NCI-H345 treated with DMSO at 0.1 percent for 48 hours (cell line): ENCODE results near the gene ZYX.

Experiments
- DNase-seq: peaks from one replicate; lab custom pipeline; 2025; ENCODE audit not compliant: unreplicated experiment; lab: John Stamatoyannopoulos, UW

The ZYX gene, protein sequence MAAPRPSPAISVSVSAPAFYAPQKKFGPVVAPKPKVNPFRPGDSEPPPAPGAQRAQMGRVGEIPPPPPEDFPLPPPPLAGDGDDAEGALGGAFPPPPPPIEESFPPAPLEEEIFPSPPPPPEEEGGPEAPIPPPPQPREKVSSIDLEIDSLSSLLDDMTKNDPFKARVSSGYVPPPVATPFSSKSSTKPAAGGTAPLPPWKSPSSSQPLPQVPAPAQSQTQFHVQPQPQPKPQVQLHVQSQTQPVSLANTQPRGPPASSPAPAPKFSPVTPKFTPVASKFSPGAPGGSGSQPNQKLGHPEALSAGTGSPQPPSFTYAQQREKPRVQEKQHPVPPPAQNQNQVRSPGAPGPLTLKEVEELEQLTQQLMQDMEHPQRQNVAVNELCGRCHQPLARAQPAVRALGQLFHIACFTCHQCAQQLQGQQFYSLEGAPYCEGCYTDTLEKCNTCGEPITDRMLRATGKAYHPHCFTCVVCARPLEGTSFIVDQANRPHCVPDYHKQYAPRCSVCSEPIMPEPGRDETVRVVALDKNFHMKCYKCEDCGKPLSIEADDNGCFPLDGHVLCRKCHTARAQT

DNA sequence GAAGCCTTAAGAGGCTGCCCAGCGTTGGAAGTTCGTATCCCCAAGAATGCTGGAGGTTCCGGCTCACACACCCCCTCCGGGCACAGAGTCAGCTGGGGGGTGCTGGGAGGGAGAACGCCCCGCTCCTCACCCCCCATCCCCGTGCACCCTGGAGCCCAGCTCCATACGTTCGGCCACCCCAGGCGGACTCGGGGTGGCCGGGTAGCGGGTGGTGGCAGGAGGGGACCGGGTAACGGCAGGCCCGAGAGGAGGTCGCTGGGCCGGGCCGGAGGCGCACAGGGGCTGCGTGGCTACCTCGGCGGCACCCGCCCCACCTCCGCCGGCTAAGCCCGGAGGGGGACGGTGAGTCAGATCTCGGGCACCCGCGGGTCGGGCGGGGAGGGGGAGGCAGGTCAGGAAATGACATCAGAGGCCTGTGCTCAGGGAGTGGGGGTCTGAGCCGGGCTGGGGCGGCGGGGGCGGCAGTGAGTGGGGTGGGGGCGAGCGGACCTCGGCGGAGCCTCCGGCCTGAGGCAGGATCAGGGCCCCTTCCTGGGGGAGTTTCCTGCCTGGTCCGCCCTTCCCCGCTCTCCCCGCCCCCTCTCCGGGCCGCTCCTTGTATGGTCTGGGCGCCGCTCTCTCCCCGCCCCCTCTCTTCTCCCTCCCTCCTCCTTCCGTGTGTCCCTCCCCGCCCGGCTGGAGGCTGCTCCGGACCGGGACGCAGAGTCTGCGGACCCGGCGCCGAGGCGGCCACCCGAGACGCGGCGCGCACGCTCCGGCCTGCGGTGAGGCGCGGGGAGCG, at the start of gene ZYX:
ZYX (plus strand) TSS at position 700 of the 781 bp plus-strand sequence. CDS start 227 bp downstream, outside the sequence.
- peak; percentile 48 for DNase-seq

DNA sequence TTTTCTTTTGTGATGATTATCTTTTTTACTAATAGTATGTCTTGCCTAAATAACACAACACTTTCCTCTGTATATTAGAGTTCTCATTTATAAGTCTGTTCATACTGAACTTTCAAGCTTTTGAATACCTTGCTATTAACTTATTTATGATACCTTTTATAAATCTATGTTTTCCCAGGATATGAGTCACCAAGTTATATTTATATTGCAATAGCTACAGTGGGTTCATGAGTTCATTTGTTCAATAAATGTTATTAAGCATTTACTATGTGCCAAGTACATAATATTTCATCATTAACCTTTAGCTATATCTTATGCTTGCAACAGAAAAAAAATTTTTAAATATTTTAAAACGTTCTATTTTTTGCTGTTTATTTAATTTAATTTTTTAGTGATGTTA, 46.9 kb upstream of the ZYX start:
- DNase-seq: no peak

DNA sequence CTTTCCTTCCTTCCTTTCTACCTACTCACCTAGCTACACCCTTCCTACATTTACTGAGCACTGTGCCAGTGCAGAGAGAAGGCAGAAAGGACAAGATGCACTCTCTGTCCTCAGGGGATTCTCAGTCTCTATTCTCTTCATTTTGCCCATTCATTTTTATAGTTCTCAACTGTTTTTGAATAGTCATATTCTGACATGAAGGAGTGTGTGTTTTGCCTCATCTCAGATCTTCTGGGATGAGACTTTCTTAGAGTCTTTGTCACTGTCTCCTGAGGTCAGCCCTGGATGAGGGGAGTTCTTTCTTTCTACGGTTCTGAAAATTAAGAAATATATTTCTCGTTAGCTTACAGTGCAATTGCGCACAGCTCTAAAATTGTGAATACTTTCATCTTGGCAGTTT, 43.9 kb upstream of the ZYX start:
- DNase-seq: no peak

DNA sequence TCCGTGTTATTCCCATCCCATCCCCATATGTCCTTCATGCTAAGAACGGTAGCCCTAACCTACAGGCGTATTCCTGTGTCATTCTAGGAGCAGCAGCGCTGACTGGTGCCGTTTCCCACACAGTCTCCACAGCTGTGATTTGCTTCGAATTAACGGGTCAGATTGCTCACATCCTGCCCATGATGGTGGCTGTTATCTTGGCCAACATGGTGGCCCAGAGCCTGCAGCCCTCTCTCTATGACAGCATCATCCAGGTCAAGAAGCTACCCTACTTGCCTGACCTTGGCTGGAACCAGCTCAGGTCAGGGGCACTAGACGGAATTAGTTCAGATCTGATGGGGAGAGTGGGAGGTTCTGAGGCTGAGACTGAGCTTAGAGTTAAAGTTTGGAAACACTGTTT, 39.3 kb upstream of the ZYX start:
- no peak for DNase-seq

DNA sequence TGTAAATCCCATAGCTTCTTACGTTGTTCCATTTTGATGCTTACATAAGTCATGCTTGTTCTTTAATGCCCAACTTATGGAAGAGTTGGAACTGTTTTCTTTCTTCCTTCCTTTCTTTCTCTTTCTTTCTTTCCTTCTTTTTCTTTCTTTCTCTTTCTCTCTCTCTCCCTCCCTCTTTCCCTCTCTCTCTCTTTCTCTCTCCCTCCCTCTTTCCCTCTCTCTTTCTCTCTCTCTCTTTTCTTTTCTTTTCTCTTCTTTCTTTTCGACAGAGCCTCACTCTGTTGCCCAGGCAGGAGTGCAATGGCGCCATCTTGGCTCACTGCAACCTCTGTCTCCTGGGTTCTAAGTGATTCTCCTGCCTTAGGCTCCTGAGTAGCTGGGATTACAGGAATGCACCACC, 37.5 kb upstream of the ZYX start:
- DNase-seq: no peak

DNA sequence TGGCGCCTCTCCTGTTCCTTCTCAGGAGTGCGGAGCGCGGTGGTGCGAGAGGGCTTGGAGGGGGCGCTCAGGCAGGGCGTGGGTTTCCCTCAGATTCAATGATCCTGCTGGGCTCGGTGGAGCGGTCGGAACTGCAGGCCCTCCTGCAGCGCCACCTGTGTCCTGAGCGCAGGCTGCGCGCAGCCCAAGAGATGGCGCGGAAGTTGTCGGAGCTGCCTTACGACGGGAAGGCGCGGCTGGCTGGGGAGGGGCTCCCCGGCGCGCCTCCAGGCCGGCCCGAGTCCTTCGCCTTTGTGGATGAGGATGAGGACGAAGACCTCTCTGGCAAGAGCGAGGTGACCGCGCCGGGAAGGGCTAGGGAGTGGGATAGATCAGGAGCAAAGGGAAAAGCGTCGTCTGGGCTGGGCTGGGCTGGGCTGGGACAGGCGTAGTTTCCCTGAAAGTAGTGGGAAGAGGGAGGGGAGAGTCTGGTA, 35.7 kb upstream of the ZYX start:
- DNase-seq: no peak

DNA sequence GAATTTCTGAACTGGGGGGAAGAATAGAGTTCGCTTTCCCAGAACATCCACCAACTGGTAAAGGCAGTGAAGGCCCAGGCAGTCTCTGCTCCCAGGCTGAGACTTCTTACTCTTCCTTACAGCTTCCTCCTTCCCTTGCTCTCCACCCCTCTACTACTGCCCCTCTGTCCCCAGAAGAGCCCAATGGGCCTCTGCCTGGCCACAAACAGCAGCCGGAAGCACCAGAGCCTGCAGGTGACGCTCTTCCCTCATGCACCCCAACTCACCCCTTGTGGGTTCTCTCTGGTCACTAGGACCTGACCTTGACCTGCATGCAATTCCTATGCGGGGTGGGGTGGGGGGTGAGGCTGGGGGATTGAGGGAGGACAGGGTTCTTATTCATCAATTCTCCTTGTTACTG, 35.1 kb upstream of the ZYX start:
- DNase-seq: no peak

DNA sequence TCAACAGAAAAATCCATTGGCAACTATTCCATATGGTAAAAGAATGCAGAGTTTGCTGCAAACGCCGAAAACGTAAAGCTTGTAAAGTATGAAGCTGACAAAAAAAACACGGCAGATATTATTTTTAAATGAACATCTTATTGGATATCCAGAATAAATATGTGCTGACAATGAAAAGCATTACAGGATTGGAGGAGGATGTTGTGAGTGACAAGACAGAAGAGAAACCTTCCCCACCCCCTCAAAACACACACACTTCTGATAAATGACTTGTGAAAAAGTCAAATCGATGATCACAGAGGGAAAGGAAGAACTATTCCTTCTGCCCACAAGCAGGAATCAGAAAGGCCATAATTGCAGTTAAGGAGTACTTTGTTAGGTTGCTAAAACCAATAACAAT, 33.2 kb upstream of the ZYX start:
- DNase-seq: no peak

DNA sequence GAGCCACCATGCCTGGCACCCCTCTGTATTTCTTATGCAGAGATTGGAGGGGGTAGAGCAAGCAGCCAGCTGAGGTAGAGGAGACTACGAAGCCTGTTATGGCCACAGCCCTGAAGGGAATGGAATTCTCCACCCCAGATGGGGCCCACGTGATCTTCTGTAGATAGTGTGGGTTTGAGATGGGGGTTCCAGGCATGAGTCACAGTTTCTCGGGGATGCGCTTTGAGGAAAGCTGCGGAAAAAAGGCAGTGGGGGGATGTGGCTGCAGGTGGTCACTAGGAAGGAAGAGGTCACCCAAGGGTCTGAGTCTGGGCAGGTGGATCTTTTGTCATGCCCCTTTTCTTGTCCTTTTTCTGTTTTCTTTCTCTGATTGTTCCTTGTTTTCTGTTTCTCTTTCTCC, 30.1 kb upstream of the ZYX start:
- no peak for DNase-seq

DNA sequence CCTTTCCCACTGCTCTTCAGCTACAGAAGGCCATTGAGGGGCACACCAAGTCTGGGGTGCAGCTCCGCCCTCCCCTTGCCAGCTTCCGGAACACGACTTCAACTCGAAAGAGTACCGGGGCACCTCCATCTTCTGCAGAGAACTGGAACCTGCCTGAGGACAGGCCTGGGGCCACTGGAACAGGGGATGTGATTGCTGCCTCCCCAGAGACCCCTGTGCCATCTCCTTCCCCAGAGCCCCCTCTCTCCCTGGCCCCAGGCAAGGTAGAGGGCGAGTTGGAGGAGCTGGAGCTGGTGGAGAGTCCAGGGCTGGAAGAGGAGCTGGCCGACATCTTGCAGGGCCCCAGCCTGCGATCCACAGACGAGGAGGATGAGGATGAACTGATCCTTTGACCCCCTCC, 29.6 kb upstream of the ZYX start:
- no peak for DNase-seq

DNA sequence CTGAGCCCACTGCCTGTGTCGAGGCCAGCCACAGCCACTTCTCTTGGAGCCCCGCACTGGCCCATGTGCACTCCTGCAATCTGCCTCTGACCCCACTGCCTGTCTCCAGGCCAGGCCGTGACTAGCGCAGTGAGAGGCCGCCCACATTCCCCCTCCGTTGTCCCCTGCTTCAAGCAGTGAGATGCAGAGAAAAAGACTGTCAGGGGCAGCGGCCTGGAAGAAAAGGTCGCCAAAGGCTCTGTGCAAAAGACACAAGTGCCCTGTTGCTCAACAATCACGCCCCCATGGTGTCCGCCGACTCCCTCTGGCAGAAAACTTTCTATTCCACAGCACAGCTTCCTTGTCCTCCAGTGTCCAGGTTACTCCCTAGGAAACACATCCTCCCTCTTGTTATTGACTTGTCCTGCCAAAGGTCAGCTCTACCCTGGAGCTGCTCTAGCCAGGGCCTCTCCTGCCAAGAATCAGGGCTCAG, 28.6 kb upstream of the ZYX start:
- DNase-seq: no peak

DNA sequence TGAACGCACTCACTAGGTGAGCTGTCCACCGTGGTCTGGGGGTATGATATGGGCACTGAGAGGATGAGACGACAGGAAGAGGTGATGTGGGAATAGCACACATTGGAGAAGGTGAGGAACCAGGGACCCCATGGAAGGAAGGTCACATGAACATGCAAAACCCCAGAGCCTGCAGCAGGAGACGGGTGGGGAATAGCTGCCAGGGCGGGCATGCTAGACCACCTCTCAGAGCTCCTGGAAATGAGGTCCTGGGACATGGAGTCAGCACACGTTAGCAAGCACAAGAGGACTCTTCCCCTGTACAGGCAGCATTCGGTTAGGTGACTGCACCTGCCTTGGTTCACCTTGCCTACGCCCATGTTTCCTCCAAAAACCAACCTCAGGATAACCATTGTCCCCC, 26.8 kb upstream of the ZYX start:
- no peak for DNase-seq

DNA sequence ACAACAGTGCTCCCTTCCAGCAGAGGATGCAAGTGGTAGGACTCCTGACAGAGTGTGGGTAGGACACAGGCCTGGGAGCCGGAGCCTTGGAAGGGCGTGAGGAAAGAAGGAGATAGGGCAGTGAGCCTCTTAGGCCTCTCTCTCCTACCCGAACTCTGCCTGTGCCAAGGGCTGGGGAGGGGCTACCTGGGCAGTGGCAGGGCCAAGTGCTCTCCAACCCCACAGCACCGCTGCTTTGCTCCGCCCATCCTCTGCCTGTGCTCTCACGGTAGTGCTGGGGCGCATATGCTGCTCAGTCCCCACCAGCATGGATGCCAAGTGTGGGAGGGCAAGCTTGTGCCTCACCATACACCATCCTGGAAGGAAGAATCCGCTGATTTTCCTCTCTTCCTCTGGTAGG, 26.2 kb upstream of the ZYX start:
- no peak for DNase-seq

DNA sequence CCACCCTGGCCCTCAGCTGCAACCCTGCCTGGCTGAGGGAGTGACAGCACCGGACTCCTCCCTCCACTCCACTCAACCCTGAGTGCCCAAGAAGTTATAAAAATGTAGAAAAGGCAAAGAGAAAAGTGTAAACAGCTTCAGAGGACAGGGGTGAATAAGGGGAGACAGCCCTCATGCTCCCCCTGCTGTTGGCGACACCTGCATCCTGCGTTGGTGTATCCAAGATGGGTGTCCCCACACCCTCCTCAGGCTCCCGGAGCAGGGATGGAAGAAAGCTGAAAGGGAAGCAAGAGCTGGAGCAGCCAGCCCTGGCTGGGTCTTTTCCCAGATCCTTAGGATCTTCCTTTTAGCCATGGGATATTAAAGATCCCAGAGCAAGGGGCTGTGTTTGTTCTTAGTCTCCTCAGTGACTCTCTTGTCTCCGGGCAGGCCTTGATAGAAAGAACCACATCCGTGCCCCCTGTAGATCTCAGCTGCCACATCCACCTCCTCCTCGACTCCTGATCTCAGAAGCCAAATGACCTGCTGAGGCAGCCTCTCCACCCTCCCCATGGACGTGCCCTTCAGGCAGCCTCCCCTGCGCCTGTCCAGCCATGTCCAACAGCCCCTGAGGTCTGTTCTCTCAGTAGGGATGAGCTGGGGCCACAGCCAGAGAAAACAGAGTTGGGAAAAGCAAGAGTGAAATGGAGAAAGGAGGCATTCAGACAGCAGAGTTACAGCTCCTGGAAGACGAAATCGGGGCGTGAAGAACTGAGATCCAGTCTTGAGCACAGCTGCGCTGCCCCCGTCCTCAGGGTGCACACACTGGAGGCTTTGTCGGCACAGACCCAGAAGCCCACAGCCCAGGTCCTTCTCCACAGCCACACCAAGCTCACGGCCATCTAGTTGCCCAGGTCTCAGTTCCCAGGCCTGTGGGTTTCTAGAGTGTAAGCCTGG, 25.4 kb upstream of the ZYX start:
- DNase-seq: no peak

DNA sequence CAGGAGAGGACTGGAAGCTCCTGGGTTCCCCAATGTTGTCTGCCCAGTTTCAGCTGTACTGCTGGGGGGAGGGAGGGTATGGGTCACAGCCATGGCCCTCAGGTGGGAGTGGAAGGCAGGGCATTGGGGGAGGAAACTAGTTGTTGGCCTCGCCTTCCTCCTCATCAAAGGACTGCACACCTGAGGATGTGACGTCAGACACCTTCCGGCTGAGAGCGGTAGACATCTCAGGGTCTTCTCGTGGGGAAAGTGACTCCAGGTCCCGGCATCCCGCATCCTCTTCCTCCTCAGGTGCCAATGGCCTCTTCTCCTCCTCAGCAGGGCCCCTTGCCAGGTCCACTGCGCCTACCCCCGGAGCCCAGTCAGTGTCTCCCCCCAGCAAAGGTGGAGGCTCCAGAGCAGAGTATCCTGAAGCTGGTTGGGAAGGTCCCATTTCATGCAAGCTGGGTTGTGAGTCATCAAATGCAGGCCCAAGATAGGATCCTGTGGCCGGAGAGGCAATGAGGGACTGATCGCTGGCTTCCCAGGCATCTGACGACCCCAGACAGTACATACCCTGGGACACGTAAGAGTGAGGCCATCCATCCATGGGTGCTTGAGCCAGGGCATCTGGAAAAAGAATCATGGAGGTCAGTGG, 24.6 kb upstream of the ZYX start:
- DNase-seq: no peak

DNA sequence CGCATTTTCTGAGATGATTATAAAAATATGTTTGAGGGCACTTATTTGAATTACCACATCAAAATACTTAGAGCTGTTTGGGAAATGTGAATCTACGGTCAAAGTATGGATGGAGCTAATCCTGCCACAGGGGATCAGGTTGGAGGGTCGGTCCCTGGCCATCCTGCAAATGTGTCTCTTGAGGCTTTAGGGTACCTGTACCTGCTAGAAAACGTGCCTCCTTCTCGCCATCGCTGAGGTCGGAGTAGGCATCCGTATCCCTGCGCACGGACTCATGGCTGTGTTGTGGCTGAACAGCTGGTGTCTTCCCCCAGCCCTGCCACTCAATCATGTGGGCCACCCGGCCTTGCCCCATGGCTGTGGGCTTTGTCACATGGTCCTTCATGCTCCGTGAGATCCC, 22.5 kb upstream of the ZYX start:
- no peak for DNase-seq

DNA sequence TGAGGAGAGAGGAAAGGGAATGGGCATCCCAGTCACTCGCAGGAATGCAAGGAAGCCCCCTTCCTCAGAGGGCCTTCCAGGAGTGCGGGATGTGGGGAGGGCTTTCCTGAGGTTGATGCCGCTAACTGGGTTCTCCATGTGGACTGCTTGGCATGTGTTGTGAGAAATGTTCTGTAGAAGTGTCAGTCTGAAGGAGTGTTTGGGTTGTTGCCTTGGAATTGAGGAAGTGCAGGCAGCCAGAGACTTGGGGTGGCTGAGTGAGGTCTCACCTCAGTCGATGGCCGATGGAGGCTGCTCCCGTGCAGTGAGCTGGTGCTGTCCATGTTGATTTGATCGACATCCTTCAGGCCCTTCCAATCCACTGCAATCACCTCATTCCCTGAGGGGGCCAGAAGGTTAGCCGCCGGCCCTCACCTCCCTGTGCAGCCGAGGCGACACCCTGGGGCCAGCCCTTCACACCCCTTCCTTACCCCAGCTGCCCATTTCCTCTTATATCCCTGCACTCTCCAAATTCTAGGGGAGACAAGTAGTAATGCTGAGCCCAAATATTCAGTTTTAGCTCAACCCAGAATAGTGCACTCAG, 21.3 kb upstream of the ZYX start:
- DNase-seq: no peak

DNA sequence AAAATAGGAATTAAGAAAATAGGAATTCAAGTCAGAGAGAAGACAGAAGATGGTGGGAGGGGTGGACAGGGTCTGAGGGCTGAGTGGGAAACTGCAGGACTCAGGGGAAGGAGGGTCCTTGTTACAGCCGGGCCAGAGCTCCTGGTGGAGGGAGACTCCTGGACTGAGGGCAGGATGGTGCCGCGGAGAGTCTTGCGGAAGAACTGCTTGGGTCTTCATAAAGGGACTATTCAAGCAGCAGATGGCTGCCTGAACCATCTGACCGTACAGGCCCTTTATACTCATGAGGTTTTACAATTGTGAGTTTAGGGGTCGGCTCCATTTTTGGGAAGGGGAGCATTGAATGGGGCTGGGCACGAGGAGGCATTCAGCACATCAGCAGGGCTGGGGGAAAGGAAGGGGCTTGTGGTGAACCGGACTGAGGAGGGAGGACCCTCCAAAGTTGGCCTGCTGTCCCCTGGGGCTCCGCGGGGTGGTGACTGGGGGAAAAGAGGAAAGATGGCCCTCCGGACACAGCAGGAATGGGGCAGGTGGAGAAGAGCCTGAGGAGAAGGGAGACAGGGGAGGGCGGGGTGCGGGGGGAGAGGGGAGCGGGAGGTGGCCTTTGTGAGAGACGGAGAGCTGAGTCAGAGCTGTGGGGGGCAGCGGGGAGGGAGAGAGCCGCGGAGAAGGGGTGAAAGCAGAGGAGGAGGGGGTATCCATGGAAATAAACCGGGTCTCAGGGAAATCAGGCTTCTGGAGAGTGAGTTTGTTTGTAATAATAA, 20.2 kb upstream of the ZYX start:
- peak; percentile 36 for DNase-seq

DNA sequence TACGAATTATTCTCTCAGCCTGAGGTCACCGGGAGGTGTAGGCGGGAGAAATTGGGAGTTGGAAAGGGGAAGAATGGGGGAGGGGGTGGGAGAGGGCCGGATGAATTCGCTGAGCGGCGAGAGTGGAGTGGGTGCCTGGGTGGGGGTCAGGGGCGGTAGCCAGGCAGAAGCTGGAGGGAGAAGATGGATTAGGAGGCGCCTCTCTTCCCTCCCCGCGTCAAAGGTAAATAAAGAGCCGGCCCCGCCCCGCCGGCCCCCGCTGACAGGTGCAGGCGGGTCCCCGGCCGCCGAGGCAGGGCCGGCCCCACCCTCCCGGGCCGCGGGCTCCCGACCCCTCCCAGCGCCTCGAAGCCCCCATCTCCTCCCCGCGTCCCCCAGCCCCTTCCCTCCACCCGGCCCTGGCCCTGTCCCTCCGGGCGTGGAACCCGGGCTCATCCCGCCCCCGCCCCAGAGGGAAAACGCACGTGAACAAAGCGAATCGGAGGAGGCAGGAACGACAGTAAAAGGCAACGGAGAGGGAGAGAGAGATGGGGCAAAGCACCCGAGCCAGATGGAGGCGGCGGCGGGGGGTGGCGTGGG, 19.5 kb upstream of the ZYX start:
- peak; percentile 36 for DNase-seq
